Skeletal muscle cell (primary cell): ENCODE measurements around the gene UQCRQ.
"Not testable (repeated sequence)": the region's sequence is repeated elsewhere in the genome, so short reads cannot be mapped to it uniquely, and the experiment has no call there.

Experiments used
- DNase-seq: peaks from one replicate; pipeline ENCODE4 v3.0.0-alpha.2; 2010; ENCODE audit warnings: low read depth
- H3K4me3 ChIP-seq: 2 replicates; pipeline ENCODE4 v1.5.1; 2011; ENCODE audit warnings: low read depth, mild to moderate bottlenecking, control low read depth, low read length, moderate library complexity

The UQCRQ gene

DNA sequence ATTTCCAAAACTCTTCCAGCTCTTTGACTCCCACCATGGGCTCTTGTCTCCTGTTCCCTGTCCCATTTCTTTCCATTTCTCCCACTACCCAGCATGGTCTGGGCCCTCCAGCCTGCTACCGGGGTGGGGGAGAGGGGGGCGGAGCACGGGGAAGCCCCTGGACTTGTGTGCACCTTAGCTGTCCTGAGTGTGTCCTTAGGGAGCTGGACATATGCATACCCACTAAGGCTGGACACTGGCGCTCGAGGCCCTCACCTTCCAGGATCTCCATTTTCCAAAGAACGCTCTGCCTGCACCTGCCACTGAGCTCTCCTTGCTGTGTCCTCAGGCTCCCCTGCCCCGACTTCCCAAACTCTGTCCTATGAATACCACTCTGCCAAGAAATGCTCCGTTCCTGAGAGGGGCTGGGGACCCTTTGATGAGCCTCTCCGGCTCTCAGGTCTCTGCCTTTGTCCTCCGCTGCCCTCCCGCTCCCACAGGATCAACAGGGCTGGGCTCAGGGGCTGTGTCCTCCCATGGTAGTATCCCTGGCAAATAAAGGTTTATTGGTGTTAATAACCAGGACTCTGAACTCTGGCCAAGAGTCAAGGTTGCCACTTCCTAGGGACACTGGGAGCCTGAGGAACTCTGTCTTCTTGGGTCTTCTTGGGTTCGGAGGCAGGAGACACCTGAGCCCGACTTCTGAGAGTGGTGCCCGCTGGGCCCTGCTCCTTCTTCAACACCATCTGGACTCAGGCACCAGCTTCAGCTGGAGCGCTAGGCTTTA is 35.2 kb upstream of the UQCRQ start:
- DNase-seq, result no peak
- H3K4me3 ChIP-seq, result peak overlapping the region; percentile 55

DNA sequence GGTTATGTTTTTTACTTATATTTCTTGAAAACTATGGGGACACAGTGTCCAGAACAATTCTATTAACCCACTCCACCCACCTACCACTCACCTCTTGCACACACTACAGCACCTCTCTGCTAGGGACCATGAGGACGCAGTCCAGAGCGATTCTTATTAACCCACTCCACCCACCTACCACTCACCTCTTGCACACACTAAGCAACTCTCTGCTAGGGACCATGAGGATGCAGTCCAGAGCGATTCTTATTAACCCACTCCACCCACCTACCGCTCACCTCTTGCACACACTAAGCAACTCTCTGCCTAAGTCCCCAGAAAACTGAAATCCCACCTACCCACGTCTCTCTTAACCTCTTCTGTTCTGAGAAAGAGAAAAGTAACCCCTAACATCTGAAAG is 33.8 kb upstream of the UQCRQ start:
- H3K4me3 ChIP-seq, result no peak overlapping the region

DNA sequence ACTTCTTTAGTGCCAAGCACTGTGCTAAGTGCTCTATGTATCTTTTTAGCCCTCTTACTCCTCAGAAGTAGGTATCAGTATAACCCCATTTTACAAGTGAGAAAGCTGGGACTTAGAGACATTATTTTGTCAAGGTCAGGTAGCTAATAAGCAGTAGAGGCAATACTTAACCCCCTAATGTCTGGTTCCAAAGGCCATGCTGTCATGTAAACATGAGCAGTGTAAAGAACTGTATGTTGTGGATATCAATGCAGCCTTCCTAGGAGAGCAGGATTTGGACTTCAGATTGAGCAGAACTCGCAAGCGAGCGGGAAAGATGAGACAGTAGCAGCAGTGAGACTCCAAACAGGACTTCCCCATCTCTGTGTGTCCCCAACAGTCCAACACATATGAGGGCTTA is 32.4 kb upstream of the UQCRQ start:
- H3K4me3 ChIP-seq, result no peak overlapping the region
- no peak for DNase-seq

More for the DNA sequence above, 33.8 kb upstream of the UQCRQ start:
- no peak for DNase-seq

DNA sequence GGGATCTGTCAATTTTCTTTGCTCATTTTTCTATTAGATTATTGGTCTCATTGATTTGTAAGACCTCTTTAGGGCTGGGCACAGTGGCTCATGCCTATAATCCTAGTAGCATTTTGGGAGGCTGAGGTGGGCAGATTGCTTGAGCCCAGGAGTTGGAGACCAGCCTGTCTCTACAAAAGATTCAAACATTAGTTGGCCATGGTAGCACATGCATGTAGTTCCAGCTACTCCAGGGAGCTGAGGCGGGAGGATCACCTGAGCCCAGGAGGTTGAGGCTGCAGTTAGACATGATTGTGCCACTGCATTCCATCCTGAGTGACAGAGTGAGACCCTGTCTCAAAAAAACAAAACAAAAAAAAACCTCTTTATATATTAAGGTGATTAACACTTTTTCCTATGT is 29.6 kb upstream of the UQCRQ start:
- H3K4me3 ChIP-seq, result no peak overlapping the region
- DNase-seq, result no peak

DNA sequence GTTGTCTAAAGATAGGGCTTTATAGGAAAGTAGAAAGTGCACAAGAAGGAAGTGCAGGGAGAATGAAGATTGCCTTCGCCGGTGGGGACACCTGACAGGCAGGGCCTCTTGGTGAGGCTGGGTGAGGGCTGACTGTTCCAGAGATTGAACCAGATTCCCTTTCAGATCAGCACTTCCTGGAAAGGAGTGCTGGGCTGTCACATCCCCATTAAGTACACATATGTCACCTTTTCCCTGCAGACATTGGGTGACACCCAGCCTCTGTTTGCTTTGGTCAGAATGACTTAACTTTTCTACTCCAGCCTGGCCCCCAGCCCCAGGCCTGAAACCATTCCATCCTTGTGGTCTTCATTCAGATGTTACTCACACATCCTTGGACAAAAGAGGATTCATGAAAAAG is 28.6 kb upstream of the UQCRQ start:
- no peak overlapping the region for H3K4me3 ChIP-seq
- no peak for DNase-seq

DNA sequence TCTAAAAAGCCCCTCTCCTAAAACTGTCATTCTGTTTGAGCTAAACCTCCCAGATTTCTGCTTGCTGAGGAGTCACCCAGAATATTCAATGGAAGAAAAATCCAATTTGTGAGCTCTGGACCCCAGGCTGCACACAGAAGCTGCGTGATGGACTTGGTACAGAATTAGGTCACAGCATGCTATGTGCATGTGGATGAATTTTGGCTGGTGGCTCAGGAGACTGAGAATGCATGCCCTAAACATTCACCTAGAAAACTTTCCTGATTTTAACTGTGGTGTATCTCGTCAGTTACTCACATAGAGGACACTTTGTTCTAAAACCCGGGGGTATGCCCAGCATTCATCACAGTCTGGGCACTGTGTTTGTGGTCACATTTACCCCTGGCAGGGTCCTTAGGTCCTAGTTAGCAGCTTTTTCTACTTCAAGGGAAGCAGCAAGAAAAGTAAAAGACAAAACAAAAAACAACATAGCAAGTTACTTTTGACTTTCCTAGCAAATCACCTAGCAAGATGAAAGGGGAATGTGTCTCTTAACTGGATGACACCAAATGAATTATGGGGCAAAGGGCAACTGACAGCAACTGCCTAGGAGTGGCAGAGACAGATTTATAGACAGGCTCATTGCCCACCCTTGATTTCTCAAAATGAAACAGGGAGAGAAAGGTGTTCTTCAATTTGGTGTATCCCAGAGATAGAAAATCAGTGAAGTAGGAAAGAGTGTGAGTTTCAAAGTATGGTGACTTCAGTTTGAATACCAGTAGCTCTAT is 27.7 kb upstream of the UQCRQ start:
- H3K4me3 ChIP-seq, result no peak overlapping the region

DNA sequence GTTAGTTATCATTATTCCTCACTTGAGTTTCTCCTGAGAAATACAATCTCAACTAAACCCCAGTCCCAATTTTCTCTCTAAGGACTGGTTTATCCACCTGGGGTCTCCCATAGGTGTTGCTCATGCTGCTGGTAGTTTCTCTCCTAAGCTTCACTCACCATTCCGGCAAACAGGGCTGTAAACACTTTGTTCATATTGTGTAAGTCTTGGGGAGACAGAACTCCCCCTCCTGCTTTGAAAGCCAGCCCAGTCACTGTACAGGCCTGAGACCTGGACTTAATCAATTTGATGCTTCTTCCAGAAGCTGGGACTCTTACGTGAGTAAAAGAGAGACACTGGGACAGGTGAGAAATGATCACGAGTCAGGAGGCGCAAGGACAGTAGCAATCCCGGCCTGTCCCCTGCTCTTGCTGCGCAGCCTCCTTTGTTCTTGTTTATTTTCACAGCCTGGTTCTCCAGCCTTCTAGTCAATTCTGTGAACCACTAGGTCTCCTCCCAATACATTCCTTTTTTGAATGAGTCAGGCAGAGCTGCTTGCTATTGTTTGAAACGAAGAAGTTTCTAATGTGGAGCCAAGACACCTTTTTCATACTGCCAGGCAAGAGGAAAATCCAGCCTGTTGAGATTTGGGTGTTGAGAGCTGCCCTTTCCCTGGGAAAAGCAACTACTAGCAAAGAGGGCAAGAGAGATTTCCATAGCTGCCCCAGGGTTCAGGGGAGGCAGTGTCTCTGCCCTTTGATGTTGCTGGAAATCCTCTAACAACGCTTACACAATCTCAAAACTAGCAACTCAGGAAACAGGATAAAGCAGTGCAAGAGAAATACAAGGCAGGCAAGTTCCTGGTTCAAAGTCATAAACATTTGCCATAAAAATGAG is 26.8 kb upstream of the UQCRQ start:
- H3K4me3 ChIP-seq, result no peak overlapping the region
- no peak for DNase-seq

More for the DNA sequence above, 27.7 kb upstream of the UQCRQ start:
- DNase-seq, result no peak

DNA sequence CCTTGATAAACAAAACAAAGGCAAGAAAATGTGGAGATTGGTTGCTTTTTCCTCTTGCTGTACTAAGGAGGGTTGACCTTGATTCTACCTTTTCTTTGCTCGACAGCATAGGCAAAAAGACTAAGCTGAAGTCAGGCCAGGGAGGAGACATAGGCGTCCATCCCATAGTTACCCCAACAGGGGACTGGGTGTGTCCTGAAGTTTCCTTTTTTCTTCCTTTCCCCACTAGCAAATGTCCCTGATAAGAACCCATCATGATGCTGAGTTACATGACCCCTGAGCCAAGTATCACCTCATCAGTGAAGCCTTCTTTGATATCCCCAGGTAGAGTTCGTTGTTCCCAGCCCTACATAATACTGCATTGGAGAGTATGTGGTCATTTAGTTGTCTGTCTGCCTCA is 26.1 kb upstream of the UQCRQ start:
- no peak overlapping the region for H3K4me3 ChIP-seq
- no peak for DNase-seq

DNA sequence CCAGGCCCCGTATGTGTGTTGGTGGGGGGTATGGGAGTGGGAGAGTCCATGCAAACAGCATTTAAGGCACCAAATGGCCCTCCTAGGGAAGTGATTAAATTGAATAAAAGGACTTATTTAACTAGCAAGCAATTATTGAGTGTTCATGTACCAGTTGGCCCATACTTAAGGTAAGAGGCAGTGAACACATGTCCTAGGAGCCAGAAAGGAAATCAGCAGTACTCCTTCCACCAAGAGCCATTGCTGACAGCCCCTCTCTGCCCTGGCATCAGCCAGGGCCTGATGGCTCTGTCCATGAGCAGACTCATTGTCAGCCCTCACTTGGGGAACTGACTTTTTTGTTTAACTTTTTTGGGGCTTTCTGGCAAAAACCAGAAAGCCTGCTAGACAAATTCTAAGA is 25.5 kb upstream of the UQCRQ start:
- no peak overlapping the region for H3K4me3 ChIP-seq
- no peak for DNase-seq

DNA sequence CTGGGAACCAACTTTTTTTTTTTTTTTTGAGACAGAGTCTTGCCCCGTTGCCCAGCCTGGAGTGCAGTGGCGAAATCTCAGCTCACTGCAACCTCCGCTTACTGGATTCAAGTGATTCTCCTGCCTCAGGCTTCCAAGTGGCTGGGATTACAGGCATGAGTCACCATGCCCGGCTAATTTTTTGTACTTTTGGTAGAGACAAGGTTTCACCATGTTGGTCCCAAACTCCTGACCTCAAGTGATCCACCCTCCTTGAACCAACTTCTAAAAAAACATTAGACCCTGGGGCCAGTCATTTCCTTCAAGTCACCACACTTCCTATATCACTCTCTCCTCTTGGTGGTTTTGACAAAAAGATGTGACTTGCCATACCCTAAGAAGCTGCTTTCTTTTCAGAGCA is 25.1 kb upstream of the UQCRQ start:
- DNase-seq, result no peak
- H3K4me3 ChIP-seq, result no peak overlapping the region

DNA sequence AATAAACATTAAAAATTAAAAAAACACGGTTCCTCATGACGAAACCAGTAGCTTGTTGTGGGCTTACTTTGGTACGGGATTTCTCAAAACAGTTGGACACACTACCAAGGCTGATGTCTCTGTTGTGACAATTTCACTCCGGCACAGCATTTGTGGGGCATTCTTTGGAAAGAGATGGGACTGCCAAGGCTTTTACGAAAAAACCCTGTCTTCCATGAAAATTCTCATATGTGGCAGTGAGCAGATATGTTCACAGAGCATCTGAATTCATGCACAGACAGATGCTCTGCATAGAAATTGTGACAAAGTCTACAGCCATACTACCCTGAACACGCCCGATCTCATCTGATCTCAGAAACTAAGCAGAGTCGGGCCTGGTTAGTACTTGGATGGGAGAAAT is 18.2 kb upstream of the UQCRQ start:
- no peak for DNase-seq
- no peak overlapping the region for H3K4me3 ChIP-seq

DNA sequence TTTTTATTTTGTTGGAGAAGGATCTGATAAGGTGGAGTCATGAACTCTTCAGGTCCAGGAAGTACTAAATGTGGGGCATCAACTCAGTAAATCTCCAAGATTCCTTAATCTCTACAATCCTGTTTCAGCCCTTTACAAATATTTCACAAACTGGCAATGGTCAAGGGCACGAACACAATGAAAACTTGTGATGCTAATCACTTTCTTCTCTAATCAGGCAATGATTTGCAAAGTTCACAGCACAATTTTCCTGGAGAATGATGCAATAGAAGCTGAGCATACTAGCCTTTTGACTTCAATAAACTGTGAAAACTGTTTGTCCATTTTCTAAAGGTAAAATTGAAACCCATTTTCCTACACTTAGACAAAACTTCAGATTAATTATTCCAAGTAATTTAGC is 17.1 kb upstream of the UQCRQ start:
- no peak overlapping the region for H3K4me3 ChIP-seq
- no peak for DNase-seq

DNA sequence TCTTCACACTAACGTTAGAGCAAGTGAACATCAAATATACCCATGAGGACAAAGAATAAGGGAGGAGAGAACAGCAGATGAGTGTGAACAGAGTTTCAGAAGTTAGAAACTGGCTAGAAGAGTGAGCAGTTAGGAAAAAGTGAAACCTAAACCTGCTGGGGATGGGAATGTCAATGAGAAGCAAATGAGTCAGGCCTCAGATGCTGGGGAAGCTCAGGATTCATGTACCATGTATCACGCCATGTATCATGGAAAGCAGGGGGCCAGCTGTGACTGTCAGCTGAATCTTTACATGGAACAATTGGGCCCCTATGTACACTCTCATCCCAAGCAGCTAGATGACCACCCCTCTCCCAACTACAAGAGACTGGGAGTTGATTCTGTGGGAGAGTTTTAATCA is 16.4 kb upstream of the UQCRQ start:
- H3K4me3 ChIP-seq, result no peak overlapping the region
- peak; percentile 30 for DNase-seq

DNA sequence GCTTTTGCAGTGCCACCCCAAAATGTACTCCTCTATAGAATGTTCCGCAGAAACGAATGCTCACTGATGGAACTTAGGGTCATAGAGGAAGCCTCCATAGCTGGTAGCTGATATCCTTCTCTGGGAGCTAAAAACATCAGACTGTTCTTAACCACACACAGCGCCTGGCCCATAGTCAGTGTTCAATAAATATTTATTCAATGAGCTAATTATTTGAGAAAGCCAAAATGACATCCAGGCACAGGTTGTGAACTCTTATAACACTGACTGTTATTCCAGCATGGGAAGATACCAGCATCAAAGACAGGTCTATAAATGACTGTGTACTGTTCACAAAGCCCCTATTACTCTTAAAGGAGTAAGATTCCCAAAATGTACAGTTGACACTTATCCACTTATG is 13.1 kb upstream of the UQCRQ start:
- no peak overlapping the region for H3K4me3 ChIP-seq
- no peak for DNase-seq

DNA sequence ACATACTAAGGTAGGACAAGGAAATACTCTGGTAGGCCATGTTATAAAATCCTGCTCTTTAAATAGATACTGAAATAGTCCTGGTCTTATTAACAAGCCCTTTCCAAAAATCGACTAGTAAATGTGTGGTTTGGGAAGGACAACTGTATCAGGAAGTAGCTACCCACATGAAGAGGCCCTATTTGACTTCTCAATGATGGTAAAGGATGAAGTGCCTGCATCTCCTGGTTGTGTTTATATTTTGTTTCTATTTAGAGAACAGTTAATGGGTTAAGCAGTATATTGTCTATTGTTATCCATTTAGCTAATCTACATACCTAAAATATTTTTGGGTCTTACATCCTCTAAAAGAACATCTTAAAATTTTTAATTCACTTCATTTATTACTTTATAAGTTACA is 12.7 kb upstream of the UQCRQ start:
- no peak overlapping the region for H3K4me3 ChIP-seq
- DNase-seq, result no peak

DNA sequence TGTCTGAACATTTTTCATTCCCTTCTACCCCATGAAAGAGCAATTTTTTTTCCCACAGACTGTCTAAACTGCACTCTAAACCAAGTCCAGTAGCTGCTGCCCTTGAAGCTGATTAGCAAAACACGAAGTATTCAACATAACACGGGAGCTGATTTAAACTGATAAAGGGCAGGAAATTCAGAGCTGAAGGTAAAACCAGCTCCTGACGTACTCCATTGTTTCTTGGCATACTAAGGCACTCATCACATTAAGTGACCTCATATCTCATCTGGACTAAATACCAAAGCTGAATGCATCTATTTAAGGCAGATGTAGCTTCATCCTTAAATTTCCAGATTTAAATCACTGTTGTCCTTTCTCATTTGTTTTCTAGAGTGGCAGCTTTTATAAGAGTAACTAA is 12.1 kb upstream of the UQCRQ start:
- H3K4me3 ChIP-seq, result no peak overlapping the region
- no peak for DNase-seq

DNA sequence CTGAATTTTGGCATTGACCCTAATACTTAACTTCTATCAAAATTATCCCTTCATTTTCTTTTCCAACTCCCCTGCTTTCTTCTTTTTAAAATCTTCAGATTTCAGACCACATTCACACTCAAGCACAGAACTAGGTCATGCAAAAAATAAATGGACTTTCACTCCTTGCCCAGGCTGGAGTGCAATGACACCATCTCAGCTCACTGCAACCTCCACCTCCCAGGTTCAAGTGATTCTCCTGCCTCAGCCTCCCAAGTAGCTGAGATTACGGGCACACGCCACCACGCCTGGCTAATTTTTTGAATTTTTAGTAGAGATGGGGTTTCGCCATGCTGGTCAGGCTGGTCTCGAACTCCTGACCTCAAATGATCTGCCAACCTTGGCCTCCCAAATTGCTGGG is 11.4 kb upstream of the UQCRQ start:
- not testable (repeated sequence) for H3K4me3 ChIP-seq, DNase-seq

DNA sequence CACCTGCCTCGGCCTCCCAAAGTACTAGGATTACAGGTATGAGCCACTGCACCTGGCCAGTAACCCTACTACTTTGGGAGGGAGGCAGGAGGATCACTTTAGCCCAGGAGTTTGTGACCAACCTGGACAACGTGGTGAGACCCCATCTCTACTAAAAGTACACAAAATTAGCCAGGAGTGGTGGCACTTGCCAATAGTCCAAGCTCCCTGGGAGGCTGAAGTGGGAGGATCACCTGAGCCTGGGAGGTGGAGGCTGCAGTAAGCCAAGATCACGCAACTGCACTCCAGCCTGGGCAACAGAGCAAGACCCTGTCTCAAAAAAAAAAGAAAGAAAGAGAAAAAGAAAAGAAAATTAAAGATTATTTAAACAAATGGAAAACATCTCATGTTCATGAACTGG is 10.4 kb upstream of the UQCRQ start:
- H3K4me3 ChIP-seq, result no peak overlapping the region
- DNase-seq, result no peak

DNA sequence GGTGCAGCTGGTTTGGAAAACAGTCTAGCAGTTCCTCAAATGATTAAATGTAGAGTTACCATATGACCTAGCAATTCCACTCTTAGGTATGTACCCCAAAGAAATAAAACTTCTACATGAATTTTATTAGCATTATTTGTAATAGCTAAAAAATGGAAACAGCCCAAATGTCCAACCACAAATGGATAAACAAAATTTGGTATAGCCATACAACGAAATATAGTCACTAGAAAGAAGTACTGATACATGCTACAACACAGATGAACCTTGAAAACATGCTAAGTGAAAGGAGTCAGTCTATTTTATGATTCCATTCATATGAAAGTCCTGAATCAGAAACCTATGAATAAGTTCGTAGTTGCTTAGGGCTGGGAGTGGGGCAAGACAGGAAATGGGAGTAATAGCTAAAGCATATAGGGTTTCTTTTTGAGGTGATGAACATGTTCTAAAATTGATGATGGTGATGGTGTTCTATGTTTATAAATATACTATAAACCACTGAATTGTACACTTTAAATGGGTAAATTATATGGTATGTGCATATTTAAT is 6.5 kb upstream of the UQCRQ start:
- no peak overlapping the region for H3K4me3 ChIP-seq

DNA sequence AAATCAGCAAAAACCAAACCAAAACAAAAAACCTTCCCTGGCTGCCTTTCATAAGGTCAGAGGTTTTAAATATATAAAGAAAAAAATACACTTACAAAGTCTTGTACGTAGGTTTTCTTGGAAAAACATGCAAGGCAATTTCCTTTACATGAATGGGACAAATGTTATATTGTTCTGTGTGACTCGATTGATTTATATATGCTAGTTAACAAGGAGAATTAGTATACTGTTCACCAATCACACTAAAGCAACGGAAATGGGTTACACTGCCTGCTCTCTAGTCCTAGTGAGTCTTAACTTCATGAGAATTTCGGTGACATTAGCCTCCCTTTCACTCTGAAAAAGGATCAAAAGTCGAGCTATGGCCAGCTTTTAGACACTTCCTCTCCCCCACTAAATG is 5.7 kb upstream of the UQCRQ start:
- no peak for DNase-seq
- no peak overlapping the region for H3K4me3 ChIP-seq

More for the DNA sequence above, 6.5 kb upstream of the UQCRQ start:
- DNase-seq, result no peak
